ENCODE data around the gene CDH4.

The CDH4 gene

GRCh38 chr20:61341605-61342004 lies 89.5 kb downstream of the CDH4 start:
- no peak for TF ChIP-seq ZFX (IDR thresholded peaks at IDR 0.05; ENCODE audit: borderline replicate concordance)

GRCh38 chr20:61343934-61344333 lies 91.9 kb downstream of the CDH4 start:
- TF ChIP-seq ZFX (IDR thresholded peaks at IDR 0.05; ENCODE audit: borderline replicate concordance) (no peak), CTCF (IDR thresholded peaks at IDR 0.05) (no peak)
- no peak overlapping the region for H3K27ac ChIP-seq

More at GRCh38 chr20:61341605-61342004, 89.5 kb downstream of the CDH4 start:
- no peak overlapping the region for H3K27ac ChIP-seq

GRCh38 chr20:61345656-61346055 lies 93.6 kb downstream of the CDH4 start:
- H3K27ac ChIP-seq: no peak overlapping the region
- no peak for TF ChIP-seq CTCF (IDR thresholded peaks at IDR 0.05)
- no peak for TF ChIP-seq ZFX (IDR thresholded peaks at IDR 0.05; ENCODE audit: borderline replicate concordance)

GRCh38 chr20:61346996-61347395 lies 94.9 kb downstream of the CDH4 start:
- no peak overlapping the region for H3K27ac ChIP-seq
- TF ChIP-seq CTCF (IDR thresholded peaks at IDR 0.05): no peak
- no peak for TF ChIP-seq ZFX (IDR thresholded peaks at IDR 0.05; ENCODE audit: borderline replicate concordance)

GRCh38 chr20:61347443-61347842 lies 95.4 kb downstream of the CDH4 start:
- no peak overlapping the region for H3K27ac ChIP-seq
- TF ChIP-seq ZFX (IDR thresholded peaks at IDR 0.05; ENCODE audit: borderline replicate concordance) (no peak), CTCF (IDR thresholded peaks at IDR 0.05) (no peak)

GRCh38 chr20:61349447-61350165 lies 97.5 kb downstream of the CDH4 start:
- no peak overlapping the region for H3K27ac ChIP-seq
- TF ChIP-seq CTCF (IDR thresholded peaks at IDR 0.05) (no peak), ZFX (IDR thresholded peaks at IDR 0.05; ENCODE audit: borderline replicate concordance) (no peak)

GRCh38 chr20:61350500-61351250 lies 98.6 kb downstream of the CDH4 start:
- H3K27ac ChIP-seq: no peak overlapping the region
- TF ChIP-seq CTCF (IDR thresholded peaks at IDR 0.05): no peak
- no peak for TF ChIP-seq ZFX (IDR thresholded peaks at IDR 0.05; ENCODE audit: borderline replicate concordance)
